Subcutaneous adipose tissue (tissue), 4 donors: ENCODE results near the gene LDLRAD4. TPM values are rescaled to one million over a fixed set of nuclear protein-coding genes. Genes with fewer than 3 reads are reported as not detected.

ENCODE experiments used
- CTCF ChIP-seq: fragments of 450-650 bp; IDR thresholded peaks from one replicate; pipeline ENCODE4 v1.5.1; 2016; ENCODE audit warnings: low read depth, mild to moderate bottlenecking, control low read depth, antibody characterized with exemption, moderate library complexity
- total RNA-seq, 4 donors: library from RNA; depleted of rRNA; stranded (reverse); fragments of >200 nt; gene quantifications; one replicate each; pipeline ENCODE4 v1.1.0, GENCODE V29; 2016

The LDLRAD4 gene
- total RNA-seq, 4 donors from 2014 or later: 16.4 to 28.4 (median 21.6) TPM

- TF ChIP-seq CTCF: no peak
Observed at GRCh38 chr18:13627639-13628038, 409.1 kb downstream of the LDLRAD4 start.

- TF ChIP-seq CTCF: no peak
Observed at GRCh38 chr18:13628211-13628610, 409.7 kb downstream of the LDLRAD4 start.

GRCh38 chr18:13629841-13630715, 411.5 kb downstream of the LDLRAD4 start:
- no peak for TF ChIP-seq CTCF

- TF ChIP-seq CTCF: no peak
Observed at GRCh38 chr18:13630716-13631268, 412.2 kb downstream of the LDLRAD4 start.

GRCh38 chr18:13633700-13634099, 415.1 kb downstream of the LDLRAD4 start:
- no peak for TF ChIP-seq CTCF

GRCh38 chr18:13635046-13635445, 416.5 kb downstream of the LDLRAD4 start:
- TF ChIP-seq CTCF: no peak

GRCh38 chr18:13638719-13639595, 420.4 kb downstream of the LDLRAD4 start:
- TF ChIP-seq CTCF: no peak
